GM19463 (cell line): ENCODE measurements around the gene CDC42BPB.

Source experiments
- ATAC-seq: cut with Tn5 transposase; IDR thresholded peaks from one replicate; pipeline ENCODE4 v1.9.1; 2021; ENCODE audit warnings: mild to moderate bottlenecking, moderate library complexity; ENCODE audit not compliant: unreplicated experiment

CDC42BPB gene

GRCh38 chr14:103073876-103074728, 16.8 kb upstream of the CDC42BPB start:
- no peak for ATAC-seq

GRCh38 chr14:103073367-103073875, 16.1 kb upstream of the CDC42BPB start:
- ATAC-seq = no peak

- ATAC-seq = no peak
Observed at GRCh38 chr14:103072595-103073366, 15.4 kb upstream of the CDC42BPB start.

- ATAC-seq = no peak
Observed at GRCh38 chr14:103071544-103072251, 14.3 kb upstream of the CDC42BPB start.

- ATAC-seq = no peak
Observed at GRCh38 chr14:103070971-103071542, 13.7 kb upstream of the CDC42BPB start.

DNA sequence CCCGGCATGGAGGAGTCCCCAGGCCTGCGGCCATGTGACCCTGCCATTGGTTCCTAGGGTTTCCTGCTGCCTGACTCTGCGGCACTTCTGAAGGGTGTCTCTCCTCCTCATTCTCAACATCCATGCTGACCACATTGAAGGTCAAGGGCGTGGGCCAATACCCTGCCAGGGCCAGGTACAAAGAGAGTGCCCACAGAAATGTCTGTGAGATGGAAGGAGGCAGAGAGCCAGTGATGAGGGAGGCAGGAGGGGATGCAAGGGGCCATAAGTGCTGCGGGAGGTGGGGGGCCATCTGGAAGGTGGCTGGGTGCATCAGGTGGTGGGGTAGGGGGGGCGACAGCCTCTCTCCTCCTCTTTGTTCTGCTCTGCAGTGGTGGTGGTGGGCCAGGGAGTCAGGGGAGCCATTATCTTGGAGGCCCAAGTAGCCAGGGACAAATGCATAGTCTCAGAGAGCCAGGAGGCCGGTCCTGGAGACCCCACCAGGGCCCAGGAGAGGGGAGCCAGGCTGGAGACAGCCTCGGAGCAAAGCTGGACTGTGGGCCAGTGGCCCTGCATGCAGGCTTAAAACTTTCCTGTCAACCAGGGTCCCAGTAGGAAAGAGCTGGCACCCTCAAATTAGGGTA, 13.0 kb upstream of the CDC42BPB start:
- ATAC-seq = no peak

DNA sequence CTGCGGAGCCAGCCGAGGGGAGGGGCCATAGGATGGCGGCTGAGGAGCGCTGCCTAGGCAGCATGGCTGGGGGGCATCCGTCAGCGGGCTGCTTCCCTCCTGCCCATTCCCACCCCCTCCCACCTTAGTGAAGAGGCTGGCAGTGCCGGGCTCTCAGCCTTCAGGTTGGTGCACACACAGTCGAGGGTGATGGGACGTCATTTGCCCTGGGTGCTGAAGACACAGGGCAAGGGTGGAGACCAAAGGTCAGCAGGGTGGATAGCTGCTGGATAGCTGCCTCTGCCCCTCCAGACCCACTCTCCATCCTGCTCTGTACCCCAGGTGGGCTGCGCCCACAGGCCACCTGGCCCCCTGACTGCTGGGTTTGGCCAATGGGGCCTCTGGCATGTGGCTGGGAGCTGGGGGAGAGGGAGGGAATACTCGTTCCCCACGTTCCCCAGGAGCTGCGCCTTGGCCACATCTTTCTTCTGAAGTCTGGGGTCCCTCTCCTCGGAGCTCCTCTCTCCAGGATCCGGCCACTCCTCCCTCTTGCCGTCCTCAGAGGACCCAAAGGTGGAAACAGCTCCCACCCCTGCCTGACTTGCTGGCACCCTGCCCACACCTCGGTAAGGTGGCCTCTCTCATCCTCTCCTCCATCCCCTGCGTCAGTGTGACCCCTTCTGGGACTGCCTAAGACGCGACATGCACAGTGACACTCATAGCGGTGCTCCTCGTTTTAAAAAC, 11.2 kb upstream of the CDC42BPB start:
- no peak for ATAC-seq

- no peak for ATAC-seq
Observed at GRCh38 chr14:103067231-103067954, 10.0 kb upstream of the CDC42BPB start.

- no peak for ATAC-seq
Observed at GRCh38 chr14:103066399-103066798, 9.1 kb upstream of the CDC42BPB start.

DNA sequence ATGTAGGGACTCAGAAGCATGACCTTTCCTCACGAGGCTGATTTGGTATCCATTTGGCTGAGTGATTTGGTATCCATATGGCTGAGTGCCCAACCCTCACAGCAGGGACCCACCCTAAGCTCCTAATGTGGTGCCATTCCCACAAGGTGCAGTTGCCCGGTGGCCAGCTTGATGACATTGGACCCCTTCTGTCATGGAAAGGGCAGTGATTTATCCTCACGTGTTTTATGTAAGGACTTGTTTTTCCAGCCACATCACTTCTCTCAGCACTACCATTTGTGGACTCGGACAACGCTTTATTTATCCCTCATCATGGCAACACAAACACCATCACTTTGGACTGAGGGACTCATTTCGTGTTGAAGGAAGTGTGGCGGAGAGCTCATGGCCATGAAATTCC, 8.5 kb upstream of the CDC42BPB start:
- ATAC-seq = no peak

DNA sequence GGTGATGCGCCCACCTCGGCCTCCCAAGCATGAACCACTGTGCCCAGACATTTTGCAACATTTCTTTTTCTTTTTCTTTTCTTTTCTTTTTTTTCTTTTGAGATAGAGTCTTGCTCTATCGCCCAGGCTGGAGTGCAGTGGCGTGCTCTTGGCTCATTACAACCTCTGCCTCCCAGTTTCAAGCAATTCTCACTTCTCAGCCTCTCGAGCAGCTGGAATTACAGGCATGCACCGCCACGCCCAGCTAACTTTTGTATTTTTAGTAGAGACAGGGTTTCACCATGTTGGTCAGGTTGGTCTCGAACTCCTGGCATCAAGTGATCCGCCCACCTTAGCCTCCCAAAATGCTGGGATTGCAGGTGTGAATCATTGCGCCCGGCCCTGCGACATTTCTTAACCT, 7.6 kb upstream of the CDC42BPB start:
- no peak for ATAC-seq

GRCh38 chr14:103064436-103064835, 7.1 kb upstream of the CDC42BPB start:
- ATAC-seq = no peak

- no peak for ATAC-seq
Observed at GRCh38 chr14:103061482-103061976, 4.2 kb upstream of the CDC42BPB start.

- ATAC-seq = no peak
Observed at GRCh38 chr14:103059556-103059955, 2.2 kb upstream of the CDC42BPB start.

DNA sequence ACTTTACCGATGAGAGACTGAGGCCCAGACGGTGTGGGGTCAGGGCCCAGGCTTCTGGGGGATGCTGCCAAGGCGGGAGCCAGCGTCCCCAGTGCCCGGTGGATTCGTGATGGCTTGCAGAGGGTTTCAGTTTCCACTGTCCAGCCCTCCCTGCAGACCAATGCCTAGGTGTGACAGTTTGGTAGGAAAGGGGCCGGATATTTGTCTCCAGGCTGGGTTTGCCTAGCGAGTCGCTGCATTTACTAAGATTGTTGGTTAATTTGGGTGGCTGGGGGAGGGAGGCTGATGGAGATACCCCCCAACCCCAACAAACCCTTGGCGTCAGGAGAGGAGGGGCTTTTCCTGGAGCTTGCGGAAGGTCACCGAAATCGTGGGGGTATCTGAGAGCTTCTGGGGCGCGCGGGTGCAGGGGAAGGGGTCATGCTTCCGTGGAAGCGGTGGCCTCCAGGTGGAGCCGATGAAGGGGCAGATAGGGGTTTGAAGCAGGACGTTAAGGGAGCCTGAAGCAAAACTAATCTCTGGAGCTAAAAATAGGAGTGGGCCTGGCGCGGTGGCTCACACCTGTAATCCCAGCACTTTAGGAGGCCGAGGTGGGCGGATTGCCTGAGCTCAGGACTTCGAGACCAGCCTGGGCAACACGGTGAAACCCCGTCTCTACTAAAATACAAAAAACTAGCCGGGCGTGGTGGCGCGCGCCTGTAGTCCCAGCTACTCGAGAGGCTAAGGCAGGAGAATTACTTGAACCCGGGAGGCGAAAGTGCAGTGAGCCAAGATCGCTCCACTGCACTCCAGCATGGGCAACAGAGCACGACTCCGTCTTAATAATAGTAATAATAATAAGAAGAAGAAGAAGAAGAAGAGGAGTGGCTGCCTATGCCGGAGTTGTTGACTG, 1.1 kb upstream of the CDC42BPB start:
- no peak for ATAC-seq

GRCh38 chr14:103057028-103057371, 349 bp downstream of the CDC42BPB start:
- ATAC-seq = peak; percentile 17

GRCh38 chr14:103056322-103057027, 874 bp downstream of the CDC42BPB start:
- no peak for ATAC-seq
